Astrocyte (in vitro differentiated cells and primary cell): ENCODE results near the gene SYT8. TPM values are rescaled to one million over a fixed set of nuclear protein-coding genes. Genes with fewer than 3 reads are reported as not detected.

ENCODE experiments used
- DNase-seq: peaks from one replicate; pipeline ENCODE4 v3.0.0-alpha.2; 2010; ENCODE audit warnings: low read depth
- FAIRE-seq: peaks from 2 replicates; lab custom pipeline; 2011; peaks lifted over from hg19 to GRCh38; lab: Jason Lieb, UNC
- H2AFZ ChIP-seq: 2 replicates; pipeline ENCODE4 v1.6.0; 2012; ENCODE audit warnings: low read depth, low read length, inconsistent platforms
- H3K27ac ChIP-seq: 2 replicates; pipeline ENCODE4 v1.5.1; 2011; ENCODE audit warnings: low read depth, low read length, inconsistent platforms
- H3K27me3 ChIP-seq: 2 replicates; pipeline ENCODE4 v1.6.0; 2011; ENCODE audit warnings: low read length, inconsistent platforms; ENCODE audit not compliant: insufficient read depth
- H3K36me3 ChIP-seq: 2 replicates; pipeline ENCODE4 v1.5.1; 2011; ENCODE audit warnings: low read length, inconsistent platforms; ENCODE audit not compliant: insufficient read depth
- H3K4me1 ChIP-seq: 2 replicates; pipeline ENCODE4 v1.5.1; 2011; ENCODE audit warnings: low read length, inconsistent platforms; ENCODE audit not compliant: insufficient read depth
- H3K4me2 ChIP-seq: 2 replicates; pipeline ENCODE4 v1.6.0; 2012; ENCODE audit warnings: low read length, inconsistent platforms
- H3K4me3 ChIP-seq: 2 replicates; pipeline ENCODE4 v1.5.1; 2011; ENCODE audit warnings: low read depth, mild to moderate bottlenecking, low read length, inconsistent platforms; ENCODE audit not compliant: insufficient read depth
- H3K79me2 ChIP-seq: 2 replicates; pipeline ENCODE4 v1.6.0; 2012; ENCODE audit warnings: mild to moderate bottlenecking, low read length, inconsistent platforms; ENCODE audit not compliant: insufficient read depth
- H3K9ac ChIP-seq: 2 replicates; pipeline ENCODE4 v1.6.0; 2012; ENCODE audit warnings: mild to moderate bottlenecking, low read length, inconsistent platforms
- H3K9me3 ChIP-seq: 2 replicates; pipeline ENCODE4 v1.5.1; 2012; ENCODE audit warnings: low read depth, mild to moderate bottlenecking, low read length, inconsistent platforms; ENCODE audit not compliant: insufficient read depth
- H4K20me1 ChIP-seq: 2 replicates; pipeline ENCODE4 v1.6.0; 2012; ENCODE audit warnings: low read length, inconsistent platforms; ENCODE audit not compliant: insufficient read depth
- H3K27ac Mint-ChIP-seq: one replicate; pipeline ENCODE4 v1.8.0; 2021; ENCODE audit warnings: mild to moderate bottlenecking, mixed read lengths; ENCODE audit not compliant: unreplicated experiment
- H3K27me3 Mint-ChIP-seq: one replicate; pipeline ENCODE4 v1.8.0; 2021; ENCODE audit warnings: low read depth, mixed read lengths; ENCODE audit not compliant: unreplicated experiment
- H3K36me3 Mint-ChIP-seq: one replicate; pipeline ENCODE4 v1.8.0; 2021; ENCODE audit warnings: low read depth, mixed read lengths; ENCODE audit not compliant: unreplicated experiment
- H3K4me1 Mint-ChIP-seq: one replicate; pipeline ENCODE4 v1.8.0; 2021; ENCODE audit warnings: low read depth, mixed read lengths; ENCODE audit not compliant: unreplicated experiment
- H3K4me3 Mint-ChIP-seq: one replicate; pipeline ENCODE4 v1.8.0; 2021; ENCODE audit warnings: mild to moderate bottlenecking, moderate library complexity, mixed read lengths; ENCODE audit not compliant: unreplicated experiment
- H3K9me3 Mint-ChIP-seq: one replicate; pipeline ENCODE4 v1.8.0; 2021; ENCODE audit warnings: mild to moderate bottlenecking, mixed read lengths; ENCODE audit not compliant: unreplicated experiment
- CTCF ChIP-seq: IDR thresholded peaks from 2 replicates; pipeline ENCODE4 v1.5.1; 2011; ENCODE audit warnings: low read depth, mild to moderate bottlenecking, inconsistent platforms, low read length, moderate library complexity; ENCODE audit not compliant: insufficient read depth
- EZH2 ChIP-seq: IDR thresholded peaks from 2 replicates; pipeline ENCODE4 v1.6.1; 2012; ENCODE audit warnings: mild to moderate bottlenecking, low read length, inconsistent platforms; ENCODE audit not compliant: insufficient read depth
- total RNA-seq: library from RNA; stranded (reverse); gene quantifications from 2 replicates; pipeline ENCODE4 v1.2.1, GENCODE V29; 2021

SYT8 gene
- total RNA-seq, 1 donor from 2014 or later: 0.36 TPM

GRCh38 chr11:1825039-1825740, 9.6 kb upstream of the SYT8 start:
- Histone ChIP-seq H3K9me3 (no peaks in the 10 kb centered on the region), H3K4me2 (no peak overlapping the region), H3K4me1 (peaks cover 38% of the 10 kb centered on the region), H3K27ac (no peak overlapping the region), H3K27me3 (no peaks in the 10 kb centered on the region), H3K9ac (no peak overlapping the region), H2AFZ (no peak overlapping the region), H3K4me3 (no peak overlapping the region), H3K79me2 (no peaks in the 10 kb centered on the region), H3K36me3 (no peaks in the 10 kb centered on the region), H4K20me1 (no peaks in the 10 kb centered on the region)
- Mint-ChIP-seq H3K27ac (no peak overlapping the region), H3K4me1 (peaks cover 26% of the 10 kb centered on the region), H3K4me3 (no peak overlapping the region), H3K9me3 (peaks cover 4% of the 10 kb centered on the region), H3K36me3 (peaks cover 2% of the 10 kb centered on the region), H3K27me3 (peaks cover 26% of the 10 kb centered on the region)
- peak; percentile 19 for TF ChIP-seq CTCF
- TF ChIP-seq EZH2: no peak
- DNase-seq (no peak), FAIRE-seq (no peak)

DNA sequence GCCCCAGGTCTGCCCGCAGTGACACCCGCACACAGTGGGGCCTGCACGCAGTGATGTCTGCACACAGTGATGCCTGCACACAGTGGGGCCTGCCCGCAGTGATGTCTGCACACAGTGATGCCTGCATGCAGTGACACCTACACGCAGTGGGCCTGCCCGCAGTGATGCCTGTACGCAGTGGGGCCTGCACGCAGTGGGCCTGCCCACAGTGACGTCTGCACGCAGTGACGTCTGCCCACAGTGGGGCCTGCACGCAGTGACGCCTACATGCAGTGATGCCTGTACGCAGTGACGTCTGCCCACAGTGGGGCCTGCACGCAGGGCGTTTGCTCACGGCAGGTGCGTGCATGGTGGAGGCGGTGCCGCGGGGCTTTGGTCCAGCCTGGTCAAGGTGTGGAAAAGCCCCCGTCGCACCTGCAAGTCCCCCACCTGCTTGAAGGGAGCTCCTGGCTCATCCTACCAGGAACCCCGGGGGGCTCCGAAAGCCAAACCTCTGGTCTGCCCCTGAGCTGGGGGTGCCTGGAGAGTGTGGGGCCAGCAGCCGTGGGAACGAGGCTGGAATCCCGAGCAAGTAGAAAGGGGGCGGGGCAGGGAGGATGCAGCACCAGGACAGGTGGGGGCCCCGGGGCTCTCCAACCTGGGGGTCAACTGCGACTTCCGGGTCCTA, 8.9 kb upstream of the SYT8 start:
- DNase-seq: no peak
- no peak overlapping the region for H3K4me3 Mint-ChIP-seq
- H3K27ac ChIP-seq: no peak overlapping the region
- no peaks in the 10 kb centered on the region for H4K20me1 ChIP-seq
- TF ChIP-seq EZH2: no peak
- no peak for TF ChIP-seq CTCF
- H3K9ac ChIP-seq: no peak overlapping the region
- peak overlapping the region; percentile 79 for H3K4me2 ChIP-seq
- H3K9me3 Mint-ChIP-seq: peaks cover 4% of the 10 kb centered on the region
- H3K4me1 Mint-ChIP-seq: peaks cover 29% of the 10 kb centered on the region
- no peaks in the 10 kb centered on the region for H3K9me3 ChIP-seq
- no peaks in the 10 kb centered on the region for H3K27me3 ChIP-seq
- FAIRE-seq: no peak
- no peaks in the 10 kb centered on the region for H3K36me3 ChIP-seq
- peaks cover 2% of the 10 kb centered on the region for H3K36me3 Mint-ChIP-seq
- H3K4me1 ChIP-seq: peaks cover 40% of the 10 kb centered on the region
- no peak overlapping the region for H3K27ac Mint-ChIP-seq
- H3K79me2 ChIP-seq: no peaks in the 10 kb centered on the region
- no peak overlapping the region for H3K4me3 ChIP-seq
- H3K27me3 Mint-ChIP-seq: peaks cover 26% of the 10 kb centered on the region
- no peak overlapping the region for H2AFZ ChIP-seq
